Measurements from ENCODE around the gene BANF1. TPM values are rescaled to one million over a fixed set of nuclear protein-coding genes. Genes with fewer than 3 reads are reported as not detected.

Gene BANF1
- total RNA-seq, 4 donors from 2014 or later = 66.9 to 86.7 (median 78.3) TPM

- Histone ChIP-seq H3K36me3 (peaks cover 19 to 23% of the 10 kb centered on the region in 2 donors), H3K4me1 (no peaks in the 10 kb centered on the region), H3K27ac (no peak overlapping the region), H3K9me3 (no peaks in the 10 kb centered on the region), H3K27me3 (no peaks in the 10 kb centered on the region), H3K4me3 (replicated peaks in 1 of 3) (no peak overlapping the region)
- no peak for DNase-seq
- intact Hi-C loops (cut with DNase I) = loop anchor here (10.0 kb wide), 1 partner anchor 267 kb away; the partner anchor contains the start of gene KAT5
- TF ChIP-seq POLR2A (IDR thresholded peaks at IDR 0.05) = no peak
- TF ChIP-seq CTCF (IDR thresholded peaks at IDR 0.05) = no peak
- WGBS, 2 donors = 80 to 83% methylated on average over 11 to 14 of the region's 16 CpGs
Measured at GRCh38 chr11:65981972-65982823, 20.1 kb upstream of the BANF1 start.

GRCh38 chr11:65982824-65983588, 19.3 kb upstream of the BANF1 start:
- Histone ChIP-seq H3K36me3 (peaks cover 11 to 15% of the 10 kb centered on the region in 2 donors), H3K4me1 (no peaks in the 10 kb centered on the region), H3K9me3 (no peaks in the 10 kb centered on the region), H3K27me3 (no peaks in the 10 kb centered on the region), H3K27ac (no peak overlapping the region), H3K4me3 (replicated peaks in 1 of 3) (no peak overlapping the region)
- TF ChIP-seq CTCF (IDR thresholded peaks at IDR 0.05) (no peak), POLR2A (IDR thresholded peaks at IDR 0.05) (no peak)
- WGBS, 2 donors = 76 to 84% methylated on average over 19 to 21 of the region's 22 CpGs
- no peak for DNase-seq
- intact Hi-C loops (cut with DNase I) = loop anchor here (10.0 kb wide), 1 partner anchor 268 kb away; the partner anchor contains the start of gene KAT5

GRCh38 chr11:65983589-65983987, 18.7 kb upstream of the BANF1 start:
- WGBS, 2 donors = 60 to 83% methylated on average over 1 to 2 of the region's 5 CpGs
- TF ChIP-seq CTCF (IDR thresholded peaks at IDR 0.05) (no peak), POLR2A (IDR thresholded peaks at IDR 0.05) (no peak)
- no peak overlapping the region for H3K27ac ChIP-seq

GRCh38 chr11:65987336-65987735, 15.0 kb upstream of the BANF1 start:
- Histone ChIP-seq H3K4me3 (replicated peaks in 1 of 3) (no peak overlapping the region), H3K9me3 (no peaks in the 10 kb centered on the region), H3K4me1 (no peaks in the 10 kb centered on the region), H3K36me3 (no peaks in the 10 kb centered on the region), H3K27ac (no peak overlapping the region), H3K27me3 (no peaks in the 10 kb centered on the region)
- DNase-seq = no peak
- no peak for TF ChIP-seq CTCF (IDR thresholded peaks at IDR 0.05)
- TF ChIP-seq POLR2A (IDR thresholded peaks at IDR 0.05) = no peak
- 80 to 81% methylated on average over 9 of the region's 9 CpGs for WGBS, 2 donors
- intact Hi-C loops (cut with DNase I) = loop anchor here (10.0 kb wide), 1 partner anchor 273 kb away; the partner anchor contains the start of gene KAT5

More at GRCh38 chr11:65983589-65983987, 18.7 kb upstream of the BANF1 start:
- H3K4me1 ChIP-seq = no peaks in the 10 kb centered on the region
- H3K27me3 ChIP-seq = no peaks in the 10 kb centered on the region
- peaks cover 5 to 11% of the 10 kb centered on the region in 2 donors for H3K36me3 ChIP-seq
- no peaks in the 10 kb centered on the region for H3K9me3 ChIP-seq
- no peak overlapping the region for H3K4me3 ChIP-seq (replicated peaks in 1 of 3)
- intact Hi-C loops (cut with DNase I) = loop anchor here (10.0 kb wide), 1 partner anchor 269 kb away; the partner anchor contains the start of gene KAT5
- DNase-seq = no peak
